Bladder microvascular endothelial cell (primary cell): Measurements from ENCODE around the gene HNRNPC. TPM values are rescaled to one million over a fixed set of nuclear protein-coding genes. Genes with fewer than 3 reads are reported as not detected.

Source experiments
- total RNA-seq: library from RNA; depleted of rRNA; stranded (reverse); fragments of >200 nt; gene quantifications from 2 replicates; pipeline ENCODE4 v1.2.3, GENCODE V29; 2014

The HNRNPC gene
- 659 and 666 TPM in 2 replicates for total RNA-seq

DNA sequence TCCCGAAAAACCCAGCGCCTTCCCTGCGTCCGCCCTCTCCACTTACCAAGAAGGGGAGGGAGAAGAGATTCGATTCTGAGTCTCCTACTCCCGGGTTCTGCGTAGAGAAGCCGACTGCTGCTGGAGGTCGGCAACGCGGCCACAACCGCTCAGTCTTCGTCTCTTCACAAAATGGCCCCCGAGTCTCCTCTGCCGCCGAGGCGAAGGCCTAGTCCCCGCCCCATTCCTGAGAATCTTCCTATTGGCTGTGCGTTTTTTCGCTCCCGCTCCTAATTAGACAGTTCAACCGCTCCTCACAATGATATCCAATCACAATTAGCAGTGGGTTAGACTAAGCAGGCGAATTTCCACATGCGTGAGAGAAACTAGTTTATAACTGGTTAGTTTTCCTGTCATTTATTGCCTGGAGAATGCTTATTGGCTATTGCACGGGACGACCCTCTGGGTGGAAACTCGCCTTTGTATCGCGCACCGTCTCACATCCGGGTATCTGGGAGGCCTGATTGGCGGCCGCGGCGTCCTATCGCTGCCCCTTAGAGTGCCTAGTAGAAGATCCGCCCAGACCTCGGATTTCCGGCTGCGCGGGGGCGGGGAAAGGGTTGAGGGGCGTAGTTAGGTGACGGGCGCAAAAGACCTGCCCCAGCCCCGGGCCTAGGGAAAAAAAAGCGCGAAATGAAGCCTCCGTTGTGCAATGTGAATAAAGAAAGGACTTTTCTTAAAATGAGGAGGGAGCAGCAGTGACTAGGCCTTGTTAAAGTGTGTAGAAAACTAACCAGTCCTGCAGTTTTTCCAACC is at the start of gene HNRNPC:
HNRNPC (minus strand) TSS at position 191 of the 795 bp plus-strand sequence. CDS start 35,249 bp downstream, outside the sequence.

DNA sequence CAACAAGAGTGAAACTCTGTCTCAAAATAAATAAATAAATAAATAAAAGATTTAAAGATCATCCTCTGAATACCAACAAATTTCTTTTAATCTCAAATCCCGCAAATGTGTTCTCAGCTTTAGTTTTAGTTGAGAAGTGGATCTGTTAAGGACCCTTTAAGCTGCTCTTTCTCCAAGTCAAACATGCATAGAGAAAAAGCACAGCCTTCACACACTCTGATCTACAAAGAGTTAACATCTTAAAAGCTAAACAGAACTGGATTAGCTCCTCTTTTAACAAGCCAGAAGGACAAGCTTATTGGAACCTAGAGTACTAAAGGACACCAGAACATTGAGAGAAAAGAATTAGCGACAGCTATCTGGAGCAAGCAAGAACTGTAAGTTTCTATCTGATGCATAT is 10.5 kb upstream of the HNRNPC start, which contains the start of gene RPGRIP1:
RPGRIP1 (plus strand) TSS at position 301 of the 400 bp plus-strand sequence. CDS start 7,894 bp downstream, outside the sequence.

Other genes starting within 250 kb of the HNRNPC start
- 0.65 and 1.5 TPM in 2 replicates for gene NDRG2, start 244.4 kb downstream of the HNRNPC start, total RNA-seq
- gene TPPP2, start 239.2 kb downstream of the HNRNPC start, total RNA-seq, result not detected in 2 replicates
- gene RNASE13, start 234.6 kb downstream of the HNRNPC start, total RNA-seq, result not detected in 2 replicates
- gene RNASE7, start 227.1 kb downstream of the HNRNPC start, total RNA-seq, result not detected in 2 replicates
- not detected in 2 replicates for gene RNASE8, start 211.6 kb downstream of the HNRNPC start, total RNA-seq
- 3.1 and 9.9 TPM in 2 replicates for gene ARHGEF40, start 199.1 kb downstream of the HNRNPC start, total RNA-seq
- gene ZNF219, start 170.8 kb downstream of the HNRNPC start, total RNA-seq, result 3.2 and 5.2 TPM in 2 replicates
- gene TMEM253, start 168.4 kb downstream of the HNRNPC start, total RNA-seq, result 0.13 TPM in 1 of 2 replicates, not detected in the other
- not detected in 2 replicates for gene OR5AU1, start 113.4 kb downstream of the HNRNPC start, total RNA-seq
- under 0.01 and 0.19 TPM in 2 replicates for gene RPGRIP1, start 10.6 kb upstream of the HNRNPC start, total RNA-seq
- 52.3 and 87.7 TPM in 2 replicates for gene SUPT16H, start 114.6 kb upstream of the HNRNPC start, total RNA-seq
- 39.0 and 81.2 TPM in 2 replicates for gene CHD8, start 186.7 kb upstream of the HNRNPC start, total RNA-seq
- 20.1 and 45.2 TPM in 2 replicates for gene RAB2B, start 207.5 kb upstream of the HNRNPC start, total RNA-seq
- 13.0 and 38.9 TPM in 2 replicates for gene TOX4, start 207.8 kb upstream of the HNRNPC start, total RNA-seq
- 51.5 and 88.2 TPM in 2 replicates for gene METTL3, start 241.9 kb upstream of the HNRNPC start, total RNA-seq